ENCODE results near the gene SLC7A4.

DNA sequence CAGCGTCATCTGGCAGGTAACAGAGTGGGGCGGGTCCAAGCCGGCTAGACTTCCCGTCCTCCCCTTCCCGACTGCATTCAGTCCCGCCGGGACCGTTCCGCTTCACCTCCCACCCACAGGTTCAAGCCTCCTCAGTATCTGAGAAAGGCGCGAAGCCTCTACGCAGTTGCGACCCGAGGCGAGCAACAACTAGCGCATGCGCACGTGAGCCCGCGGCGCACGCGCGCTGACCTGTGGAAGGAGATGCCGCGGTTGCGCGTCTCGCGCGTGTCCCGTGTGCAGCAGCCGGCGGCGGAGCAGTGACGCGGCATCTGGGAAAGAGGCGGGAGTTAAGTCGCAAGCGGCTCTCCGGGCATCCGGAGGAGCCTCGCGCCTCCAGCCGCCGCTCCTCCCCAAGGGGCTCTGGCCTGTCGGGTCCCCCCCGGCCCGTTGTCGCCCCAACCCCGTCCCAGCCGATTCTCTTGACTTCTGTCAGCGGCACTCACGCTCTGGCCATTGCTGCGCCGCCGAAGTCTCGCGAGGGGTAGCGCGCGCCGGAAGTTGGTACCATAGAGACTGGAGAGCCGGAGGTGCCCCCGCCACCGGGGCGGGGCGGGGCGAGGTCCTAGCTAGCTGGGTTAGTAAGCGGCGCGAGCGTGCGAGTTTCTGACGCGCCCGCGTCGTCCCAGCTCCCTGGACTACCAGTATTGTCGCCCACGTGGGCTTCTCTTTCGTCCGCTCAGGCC lies 30.6 kb downstream of the SLC7A4 start, which contains the start of gene THAP7:
- TF ChIP-seq USF2 (IDR thresholded peaks at IDR 0.05; ENCODE audit: low read length) (0 out of 2 replicates have a peak, but pooled peaks have one; percentile 23), SIN3A (conservative IDR thresholded peaks at IDR 0.05 in 1 of 2, IDR thresholded peaks at IDR 0.05 in 1 of 2; ENCODE audit: low read depth in 1 of 2, low read length in 2 of 2) (peak in 1 of 2 experiments; percentile 89; a peak in 2 of 4 replicates), MAFK (IDR thresholded peaks at IDR 0.05; ENCODE audit: low read depth, low read length) (no peak)

Measured in H1 (cell line).